ENCODE results near the gene SEMA6A.

DNA sequence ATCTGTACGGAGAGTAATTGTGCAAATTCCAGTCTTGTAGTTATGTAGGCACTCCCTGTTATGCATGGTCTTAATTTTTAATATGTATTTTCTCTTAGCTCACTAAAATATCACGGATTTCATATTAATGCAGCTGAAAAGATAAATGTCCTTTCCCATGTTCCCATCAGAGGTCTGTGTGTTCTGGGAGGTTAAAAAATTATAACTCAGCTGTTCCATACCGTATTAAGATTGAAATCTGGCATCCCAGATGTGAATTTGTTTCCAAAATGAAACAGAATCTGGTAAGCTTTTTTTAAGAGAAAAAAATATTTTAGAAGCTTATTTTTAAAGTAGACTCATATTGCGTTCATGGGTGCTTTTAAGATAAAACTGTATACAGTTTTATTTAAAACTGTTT, 44.3 kb downstream of the SEMA6A start:
- TF ChIP-seq, protein P1, sequence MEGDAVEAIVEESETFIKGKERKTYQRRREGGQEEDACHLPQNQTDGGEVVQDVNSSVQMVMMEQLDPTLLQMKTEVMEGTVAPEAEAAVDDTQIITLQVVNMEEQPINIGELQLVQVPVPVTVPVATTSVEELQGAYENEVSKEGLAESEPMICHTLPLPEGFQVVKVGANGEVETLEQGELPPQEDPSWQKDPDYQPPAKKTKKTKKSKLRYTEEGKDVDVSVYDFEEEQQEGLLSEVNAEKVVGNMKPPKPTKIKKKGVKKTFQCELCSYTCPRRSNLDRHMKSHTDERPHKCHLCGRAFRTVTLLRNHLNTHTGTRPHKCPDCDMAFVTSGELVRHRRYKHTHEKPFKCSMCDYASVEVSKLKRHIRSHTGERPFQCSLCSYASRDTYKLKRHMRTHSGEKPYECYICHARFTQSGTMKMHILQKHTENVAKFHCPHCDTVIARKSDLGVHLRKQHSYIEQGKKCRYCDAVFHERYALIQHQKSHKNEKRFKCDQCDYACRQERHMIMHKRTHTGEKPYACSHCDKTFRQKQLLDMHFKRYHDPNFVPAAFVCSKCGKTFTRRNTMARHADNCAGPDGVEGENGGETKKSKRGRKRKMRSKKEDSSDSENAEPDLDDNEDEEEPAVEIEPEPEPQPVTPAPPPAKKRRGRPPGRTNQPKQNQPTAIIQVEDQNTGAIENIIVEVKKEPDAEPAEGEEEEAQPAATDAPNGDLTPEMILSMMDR (IDR thresholded peaks at IDR 0.05): no peak
- TF ChIP-seq POLR2A (IDR thresholded peaks at IDR 0.05; ENCODE audit: low read length) (no peak), EP300 (IDR thresholded peaks at IDR 0.05) (no peak), FOSL2 (IDR thresholded peaks at IDR 0.05) (no peak), FOSL2 (CRISPR knock-in tag; IDR thresholded peaks at IDR 0.05) (no peak), POLR2AphosphoS2 (conservative IDR thresholded peaks at IDR 0.05; ENCODE audit: low read length) (no peak), ESRRA (IDR thresholded peaks at IDR 0.05; ENCODE audit: borderline replicate concordance, low read length) (no peak), RARB (CRISPR knock-in tag; IDR thresholded peaks at IDR 0.05) (no peak), MAFK (IDR thresholded peaks at IDR 0.05; ENCODE audit: partially characterized antibody) (no peak)
- TF ChIP-seq, protein P2, sequence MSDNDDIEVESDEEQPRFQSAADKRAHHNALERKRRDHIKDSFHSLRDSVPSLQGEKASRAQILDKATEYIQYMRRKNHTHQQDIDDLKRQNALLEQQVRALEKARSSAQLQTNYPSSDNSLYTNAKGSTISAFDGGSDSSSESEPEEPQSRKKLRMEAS (IDR thresholded peaks at IDR 0.05): no peak
- TF ChIP-seq, protein P3, sequence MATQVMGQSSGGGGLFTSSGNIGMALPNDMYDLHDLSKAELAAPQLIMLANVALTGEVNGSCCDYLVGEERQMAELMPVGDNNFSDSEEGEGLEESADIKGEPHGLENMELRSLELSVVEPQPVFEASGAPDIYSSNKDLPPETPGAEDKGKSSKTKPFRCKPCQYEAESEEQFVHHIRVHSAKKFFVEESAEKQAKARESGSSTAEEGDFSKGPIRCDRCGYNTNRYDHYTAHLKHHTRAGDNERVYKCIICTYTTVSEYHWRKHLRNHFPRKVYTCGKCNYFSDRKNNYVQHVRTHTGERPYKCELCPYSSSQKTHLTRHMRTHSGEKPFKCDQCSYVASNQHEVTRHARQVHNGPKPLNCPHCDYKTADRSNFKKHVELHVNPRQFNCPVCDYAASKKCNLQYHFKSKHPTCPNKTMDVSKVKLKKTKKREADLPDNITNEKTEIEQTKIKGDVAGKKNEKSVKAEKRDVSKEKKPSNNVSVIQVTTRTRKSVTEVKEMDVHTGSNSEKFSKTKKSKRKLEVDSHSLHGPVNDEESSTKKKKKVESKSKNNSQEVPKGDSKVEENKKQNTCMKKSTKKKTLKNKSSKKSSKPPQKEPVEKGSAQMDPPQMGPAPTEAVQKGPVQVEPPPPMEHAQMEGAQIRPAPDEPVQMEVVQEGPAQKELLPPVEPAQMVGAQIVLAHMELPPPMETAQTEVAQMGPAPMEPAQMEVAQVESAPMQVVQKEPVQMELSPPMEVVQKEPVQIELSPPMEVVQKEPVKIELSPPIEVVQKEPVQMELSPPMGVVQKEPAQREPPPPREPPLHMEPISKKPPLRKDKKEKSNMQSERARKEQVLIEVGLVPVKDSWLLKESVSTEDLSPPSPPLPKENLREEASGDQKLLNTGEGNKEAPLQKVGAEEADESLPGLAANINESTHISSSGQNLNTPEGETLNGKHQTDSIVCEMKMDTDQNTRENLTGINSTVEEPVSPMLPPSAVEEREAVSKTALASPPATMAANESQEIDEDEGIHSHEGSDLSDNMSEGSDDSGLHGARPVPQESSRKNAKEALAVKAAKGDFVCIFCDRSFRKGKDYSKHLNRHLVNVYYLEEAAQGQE (IDR thresholded peaks at IDR 0.05): no peak
- TF ChIP-seq, protein P4, sequence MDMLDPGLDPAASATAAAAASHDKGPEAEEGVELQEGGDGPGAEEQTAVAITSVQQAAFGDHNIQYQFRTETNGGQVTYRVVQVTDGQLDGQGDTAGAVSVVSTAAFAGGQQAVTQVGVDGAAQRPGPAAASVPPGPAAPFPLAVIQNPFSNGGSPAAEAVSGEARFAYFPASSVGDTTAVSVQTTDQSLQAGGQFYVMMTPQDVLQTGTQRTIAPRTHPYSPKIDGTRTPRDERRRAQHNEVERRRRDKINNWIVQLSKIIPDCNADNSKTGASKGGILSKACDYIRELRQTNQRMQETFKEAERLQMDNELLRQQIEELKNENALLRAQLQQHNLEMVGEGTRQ (IDR thresholded peaks at IDR 0.05): no peak
- TF ChIP-seq, protein P5, sequence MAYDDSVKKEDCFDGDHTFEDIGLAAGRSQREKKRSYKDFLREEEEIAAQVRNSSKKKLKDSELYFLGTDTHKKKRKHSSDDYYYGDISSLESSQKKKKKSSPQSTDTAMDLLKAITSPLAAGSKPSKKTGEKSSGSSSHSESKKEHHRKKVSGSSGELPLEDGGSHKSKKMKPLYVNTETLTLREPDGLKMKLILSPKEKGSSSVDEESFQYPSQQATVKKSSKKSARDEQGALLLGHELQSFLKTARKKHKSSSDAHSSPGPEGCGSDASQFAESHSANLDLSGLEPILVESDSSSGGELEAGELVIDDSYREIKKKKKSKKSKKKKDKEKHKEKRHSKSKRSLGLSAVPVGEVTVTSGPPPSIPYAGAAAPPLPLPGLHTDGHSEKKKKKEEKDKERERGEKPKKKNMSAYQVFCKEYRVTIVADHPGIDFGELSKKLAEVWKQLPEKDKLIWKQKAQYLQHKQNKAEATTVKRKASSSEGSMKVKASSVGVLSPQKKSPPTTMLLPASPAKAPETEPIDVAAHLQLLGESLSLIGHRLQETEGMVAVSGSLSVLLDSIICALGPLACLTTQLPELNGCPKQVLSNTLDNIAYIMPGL (CRISPR knock-in tag; IDR thresholded peaks at IDR 0.05; ENCODE audit: borderline replicate concordance): no peak

All from A549 (cell line).